ENCODE data around the gene KRT38. TPM values are rescaled to one million over a fixed set of nuclear protein-coding genes. Genes with fewer than 3 reads are reported as not detected.
A peak's percentile ranks its signal among the peaks of the same experiment; 100 is the strongest.

KRT38 gene
- total and polyA plus RNA-seq, 7 donors = 0.03 TPM; not detected in 6

DNA sequence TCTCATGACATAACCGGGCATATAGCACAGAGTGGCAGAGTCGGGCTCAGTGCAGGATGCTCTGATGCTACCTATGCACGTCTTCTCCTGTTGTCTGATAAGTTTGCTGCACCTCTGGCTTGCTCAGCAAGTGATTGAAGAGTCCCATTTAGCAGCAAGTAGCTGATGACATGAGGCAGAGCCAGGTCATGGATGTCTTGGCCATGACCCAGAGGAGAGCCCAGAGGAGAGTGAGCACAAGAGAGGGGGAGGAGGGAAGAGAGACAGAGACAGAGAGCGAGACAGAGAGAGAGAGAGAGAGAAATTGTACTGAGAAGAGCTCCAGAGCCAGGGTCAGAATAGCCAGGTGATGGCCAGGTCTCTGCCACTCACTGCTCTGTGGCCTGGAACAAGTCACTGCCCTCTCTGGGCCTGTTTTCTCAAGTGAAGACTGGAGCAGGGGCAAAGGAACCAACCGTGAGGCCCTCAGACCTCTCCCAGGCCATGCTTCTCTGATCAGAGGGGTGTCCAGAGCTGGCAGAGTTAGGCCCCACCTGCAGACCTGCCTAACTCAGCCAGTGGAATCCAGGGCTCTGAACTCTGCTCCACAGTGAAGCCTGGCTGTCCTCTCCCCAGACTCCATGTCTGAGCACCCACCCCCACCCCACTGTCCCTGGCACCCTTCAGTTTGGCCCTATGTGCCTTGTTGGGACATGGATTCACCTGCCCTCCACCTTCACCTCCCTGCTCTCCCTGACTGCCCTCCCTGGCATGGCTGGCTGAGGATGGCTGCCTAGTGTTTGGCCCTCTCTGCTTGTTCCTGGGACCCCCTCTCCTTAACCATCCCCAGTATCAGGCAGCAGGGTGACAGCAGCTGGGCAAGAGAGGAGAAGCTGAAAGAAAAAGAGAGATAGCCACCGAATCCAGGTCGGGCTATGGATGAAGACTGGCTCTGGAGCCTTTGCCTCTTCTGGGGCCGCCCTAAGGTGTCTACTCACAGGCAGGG, 44.4 kb upstream of the KRT38 start:
- H3K27ac ChIP-seq = no peak overlapping the region
- DNase-seq (no peak), ATAC-seq (peak in 1 of 4 donors; percentile 55)
- H3K27me3 ChIP-seq (ENCODE audit: insufficient read depth in 3 of 3, low read length in 2 of 3) = peaks cover 0 to 4% (median 0%) of the 10 kb centered on the region in 3 donors
- TF ChIP-seq CTCF (IDR thresholded peaks at IDR 0.05) = no peak
- H3K36me3 ChIP-seq (ENCODE audit: insufficient read depth in 1 of 2, low read depth in 1 of 2) = no peaks in the 10 kb centered on the region
- WGBS, 3 donors = 83 to 90% (median 85%) methylated on average over 8 of the region's 8 CpGs
- no peak overlapping the region for H3K4me3 ChIP-seq
- H3K4me1 ChIP-seq = no peaks in the 10 kb centered on the region
- H3K9me3 ChIP-seq = no peaks in the 10 kb centered on the region
- intact Hi-C loops (cut with DNase I) = no loop called here

GRCh38 chr17:41483991-41484826, 43.4 kb upstream of the KRT38 start:
- Histone ChIP-seq H3K4me1 (no peaks in the 10 kb centered on the region), H3K27ac (no peak overlapping the region), H3K27me3 (ENCODE audit: insufficient read depth in 3 of 3, low read length in 2 of 3) (peaks cover 0 to 4% (median 0%) of the 10 kb centered on the region in 3 donors), H3K36me3 (ENCODE audit: insufficient read depth in 1 of 2, low read depth in 1 of 2) (no peaks in the 10 kb centered on the region), H3K4me3 (no peak overlapping the region), H3K9me3 (no peaks in the 10 kb centered on the region)
- intact Hi-C loops (cut with DNase I) = no loop called here
- DNase-seq = no peak
- ATAC-seq = no peak
- TF ChIP-seq CTCF (IDR thresholded peaks at IDR 0.05) = no peak
- WGBS, 3 donors = 61 to 65% (median 64%) methylated on average over 7 of the region's 7 CpGs

- Histone ChIP-seq H3K4me3 (no peak overlapping the region), H3K27me3 (ENCODE audit: insufficient read depth in 3 of 3, low read length in 2 of 3) (peaks cover 0 to 4% (median 0%) of the 10 kb centered on the region in 3 donors), H3K36me3 (ENCODE audit: insufficient read depth in 1 of 2, low read depth in 1 of 2) (no peaks in the 10 kb centered on the region), H3K27ac (no peak overlapping the region), H3K4me1 (no peaks in the 10 kb centered on the region), H3K9me3 (no peaks in the 10 kb centered on the region)
- DNase-seq = no peak
- intact Hi-C loops (cut with DNase I) = no loop called here
- no peak for ATAC-seq
- WGBS, 3 donors = 70 to 77% (median 74%) methylated on average over 9 of the region's 9 CpGs
- no peak for TF ChIP-seq CTCF (IDR thresholded peaks at IDR 0.05)
These were observed 42.7 kb upstream of the KRT38 start for GRCh38 chr17:41483531-41483930.

- Histone ChIP-seq H3K36me3 (ENCODE audit: insufficient read depth in 1 of 2, low read depth in 1 of 2) (no peaks in the 10 kb centered on the region), H3K9me3 (no peaks in the 10 kb centered on the region), H3K4me1 (no peaks in the 10 kb centered on the region), H3K27ac (no peak within 1 kb of the TSS), H3K4me3 (no peak within 1 kb of the TSS), H3K27me3 (ENCODE audit: insufficient read depth in 3 of 3, low read length in 2 of 3) (no peaks in the 10 kb centered on the region)
- DNase-seq = no peak
- intact Hi-C loops (cut with DNase I) = no loop called here
- no peak for TF ChIP-seq CTCF (IDR thresholded peaks at IDR 0.05)
- 74 to 95% (median 79%) methylated on average over 2 of the region's 2 CpGs for WGBS, 3 donors
- no peak for ATAC-seq
These were observed 40.3 kb upstream of the KRT38 start, which contains the start of gene KRT35 for GRCh38 chr17:41481036-41481435. Gene KRT35 (minus strand): TSS chr17:41481151. CDS start chr17:41481097, 54 bp downstream.
